OCI-LY7 (cell line): ENCODE measurements around the gene SBF2. TPM values are rescaled to one million over a fixed set of nuclear protein-coding genes. Genes with fewer than 3 reads are reported as not detected.

Experiments
- BruUV-seq: library from RNA; stranded (reverse); fragments of 400-500 nt; replicated peaks from 2 replicates; lab custom pipeline; 2021; lab: Mats Ljungman, UMichigan
- CTCF ChIA-PET: fragments of 300-600 bp; sonication (Branson Sonifier 250); formaldehyde crosslinking; loops from one replicate; lab custom pipeline; 2022; ENCODE audit warnings: antibody characterized with exemption; ENCODE audit not compliant: unreplicated experiment; lab: Charles Lee
- POLR2A ChIA-PET: fragments of 300-600 bp; sonication (Branson Sonifier 250); formaldehyde crosslinking; loops from one replicate; lab custom pipeline; 2022; ENCODE audit warnings: antibody characterized with exemption; lab: Charles Lee
- DNase-seq: peaks from one replicate; pipeline ENCODE4 v3.0.0-alpha.2; 2015; ENCODE audit warnings: low spot score
- H2AFZ ChIP-seq: fragments of 200-600 bp; sonication (generic), shearing (Covaris generic); 2 replicates; pipeline ENCODE4 v1.6.1; 2014; ENCODE audit warnings: mild to moderate bottlenecking, antibody characterized with exemption, low read length, moderate library complexity
- H3K27ac ChIP-seq: fragments of 200-600 bp; sonication (generic); 2 replicates; pipeline ENCODE4 v1.5.1; 2014; ENCODE audit warnings: mixed run types, low read depth, mild to moderate bottlenecking, moderate library complexity, low read length, inconsistent platforms; ENCODE audit not compliant: poor library complexity, severe bottlenecking
- H3K36me3 ChIP-seq: fragments of 200-600 bp; sonication (generic); 2 replicates; pipeline ENCODE4 v1.6.1; 2014; ENCODE audit warnings: mild to moderate bottlenecking, antibody characterized with exemption, low read length, moderate library complexity, mixed read lengths; ENCODE audit not compliant: insufficient read depth
- H3K4me1 ChIP-seq: fragments of 200-600 bp; sonication (generic); 2 replicates; pipeline ENCODE4 v1.5.1; 2014; ENCODE audit warnings: mild to moderate bottlenecking, low read length; ENCODE audit not compliant: insufficient read depth, poor library complexity, severe bottlenecking
- H3K4me2 ChIP-seq: fragments of 200-600 bp; sonication (generic); 2 replicates; pipeline ENCODE4 v1.6.1; 2014; ENCODE audit warnings: mild to moderate bottlenecking, low read length
- H3K4me3 ChIP-seq: fragments of 200-600 bp; sonication (generic); 2 replicates; pipeline ENCODE4 v1.5.1; 2014; ENCODE audit warnings: mild to moderate bottlenecking, low read depth, low read length; ENCODE audit not compliant: poor library complexity, severe bottlenecking
- H3K79me2 ChIP-seq: fragments of 200-600 bp; sonication (generic); 2 replicates; pipeline ENCODE4 v1.6.1; 2016; ENCODE audit warnings: low read depth, mild to moderate bottlenecking, low read length, moderate library complexity, mixed read lengths; ENCODE audit not compliant: insufficient read depth
- H3K9me2 ChIP-seq: fragments of 200-600 bp; sonication (generic); 2 replicates; pipeline ENCODE4 v1.6.1; 2016; ENCODE audit warnings: mild to moderate bottlenecking, low read length, mixed read lengths; ENCODE audit not compliant: insufficient read depth
- H3K9me3 ChIP-seq: fragments of 200-600 bp; sonication (generic); 2 replicates; pipeline ENCODE4 v1.6.1; 2014; ENCODE audit warnings: mild to moderate bottlenecking, mixed run types, low read length, mixed read lengths
- H4K20me1 ChIP-seq: fragments of 200-600 bp; sonication (generic); 2 replicates; pipeline ENCODE4 v1.6.1; 2014; ENCODE audit warnings: mild to moderate bottlenecking, antibody characterized with exemption, low read length, moderate library complexity, mixed read lengths; ENCODE audit not compliant: insufficient read depth
- CTCF ChIP-seq: fragments of 200-600 bp; sonication (generic); conservative IDR thresholded peaks from 2 replicates; pipeline ENCODE4 v1.5.1; 2014; ENCODE audit warnings: mild to moderate bottlenecking, antibody characterized with exemption, low read length, moderate library complexity, mixed read lengths
- EZH2phosphoT487 ChIP-seq: fragments of 200-600 bp; sonication (generic); IDR thresholded peaks from 2 replicates; pipeline ENCODE4 v1.6.1; 2018; ENCODE audit warnings: low read depth, borderline replicate concordance, mild to moderate bottlenecking, mixed run types, antibody characterized with exemption, low read length, moderate library complexity, mixed read lengths
- intact Hi-C: fragments of 100-400 bp; cut with micrococcal nuclease; formaldehyde crosslinking; loops from one replicate; pipeline ENCODE4 v1.10.0; 2022; ENCODE audit not compliant: unreplicated experiment
- total RNA-seq, 2 experiments: library from RNA; depleted of rRNA in 1 of 2; stranded (reverse); fragments of >200 nt in 1 of 2; shearing (Covaris generic) in 1 of 2; gene quantifications; 2 replicates each; pipeline ENCODE4 v1.2.3, GENCODE V29; 2014 to 2022

The SBF2 gene
- total RNA-seq, 2 experiments from 2014 or later = 12.9 to 14.3 TPM

GRCh38 chr11:10192036-10192435 lies 102.0 kb downstream of the SBF2 start:
- intact Hi-C loops = no loop called here
- Histone ChIP-seq H3K9me2 (no peaks in the 10 kb centered on the region), H3K9me3 (no peaks in the 10 kb centered on the region), H2AFZ (no peak overlapping the region), H3K4me2 (no peak overlapping the region), H3K4me3 (no peak overlapping the region), H3K79me2 (no peaks in the 10 kb centered on the region), H3K36me3 (no peaks in the 10 kb centered on the region), H3K27ac (no peak overlapping the region), H4K20me1 (no peaks in the 10 kb centered on the region), H3K4me1 (no peaks in the 10 kb centered on the region)
- BruUV-seq = no TSS peak
- no peak for TF ChIP-seq EZH2phosphoT487
- no peak for TF ChIP-seq CTCF
- POLR2A ChIA-PET = interaction anchor here (0.6 kb wide), 1 partner anchor 12 kb away, joined by 3 read pairs; no protein-coding TSS in a partner anchor
- CTCF ChIA-PET = no interaction called here
- no peak for DNase-seq

- CTCF ChIA-PET = no interaction called here
- H3K36me3 ChIP-seq = no peaks in the 10 kb centered on the region
- POLR2A ChIA-PET = interaction anchor here (1.0 kb wide), 2 partner anchors 16 to 22 kb away, joined by 3 to 4 read pairs; no protein-coding TSS in a partner anchor
- intact Hi-C loops = loop anchor here (1.0 kb wide), 1 partner anchor 125 kb away; no protein-coding TSS in a partner anchor
- no peaks in the 10 kb centered on the region for H3K9me2 ChIP-seq
- peak; percentile 35 for DNase-seq
- BruUV-seq = no TSS peak
- no peak overlapping the region for H2AFZ ChIP-seq
- no peak overlapping the region for H3K4me2 ChIP-seq
- no peak for TF ChIP-seq EZH2phosphoT487
- peak; percentile 73 for TF ChIP-seq CTCF
- no peak overlapping the region for H3K4me3 ChIP-seq
- H3K4me1 ChIP-seq = no peaks in the 10 kb centered on the region
- H4K20me1 ChIP-seq = no peaks in the 10 kb centered on the region
- no peak overlapping the region for H3K27ac ChIP-seq
- H3K9me3 ChIP-seq = no peaks in the 10 kb centered on the region
- no peaks in the 10 kb centered on the region for H3K79me2 ChIP-seq
Observed at GRCh38 chr11:10181811-10182210, 112.2 kb downstream of the SBF2 start.

- ChIA-PET POLR2A (no interaction called here), CTCF (no interaction called here)
- Histone ChIP-seq H3K4me2 (no peak overlapping the region), H2AFZ (no peak overlapping the region), H3K9me2 (no peaks in the 10 kb centered on the region), H3K79me2 (no peaks in the 10 kb centered on the region), H3K27ac (no peak overlapping the region), H3K9me3 (no peaks in the 10 kb centered on the region), H4K20me1 (no peaks in the 10 kb centered on the region), H3K36me3 (no peaks in the 10 kb centered on the region), H3K4me3 (no peak overlapping the region), H3K4me1 (no peaks in the 10 kb centered on the region)
- BruUV-seq = no TSS peak
- DNase-seq = no peak
- TF ChIP-seq CTCF = no peak
- intact Hi-C loops = no loop called here
Observed at GRCh38 chr11:10164621-10165020, 129.4 kb downstream of the SBF2 start.
